Ovary (tissue), 3 donors: ENCODE data around the gene MDM4.

Source experiments
- EP300 ChIP-seq: sonication (generic); formaldehyde crosslinking; IDR thresholded peaks from one replicate; pipeline ENCODE4 v1.6.1; 2017; ENCODE audit warnings: antibody characterized with exemption
- POLR2A ChIP-seq: fragments of 450-650 bp; IDR thresholded peaks from one replicate; pipeline ENCODE4 v1.6.1; 2017; ENCODE audit warnings: antibody characterized with exemption, mild to moderate bottlenecking, moderate library complexity
- TF ChIP-seq, protein P1 (sequence below), 3 donors: fragments of 450-650 bp in 2 of 3; fragments of 200-600 bp in 1 of 3; IDR thresholded peaks; one replicate each; pipeline versions ENCODE4 v1.5.1 to v1.8.0; 2016 to 2022; ENCODE audit warnings: antibody characterized with exemption in 3 of 3, mild to moderate bottlenecking in 1 of 3
- donor health status: DM: no; HTN: no; CAD: no.

DNA sequence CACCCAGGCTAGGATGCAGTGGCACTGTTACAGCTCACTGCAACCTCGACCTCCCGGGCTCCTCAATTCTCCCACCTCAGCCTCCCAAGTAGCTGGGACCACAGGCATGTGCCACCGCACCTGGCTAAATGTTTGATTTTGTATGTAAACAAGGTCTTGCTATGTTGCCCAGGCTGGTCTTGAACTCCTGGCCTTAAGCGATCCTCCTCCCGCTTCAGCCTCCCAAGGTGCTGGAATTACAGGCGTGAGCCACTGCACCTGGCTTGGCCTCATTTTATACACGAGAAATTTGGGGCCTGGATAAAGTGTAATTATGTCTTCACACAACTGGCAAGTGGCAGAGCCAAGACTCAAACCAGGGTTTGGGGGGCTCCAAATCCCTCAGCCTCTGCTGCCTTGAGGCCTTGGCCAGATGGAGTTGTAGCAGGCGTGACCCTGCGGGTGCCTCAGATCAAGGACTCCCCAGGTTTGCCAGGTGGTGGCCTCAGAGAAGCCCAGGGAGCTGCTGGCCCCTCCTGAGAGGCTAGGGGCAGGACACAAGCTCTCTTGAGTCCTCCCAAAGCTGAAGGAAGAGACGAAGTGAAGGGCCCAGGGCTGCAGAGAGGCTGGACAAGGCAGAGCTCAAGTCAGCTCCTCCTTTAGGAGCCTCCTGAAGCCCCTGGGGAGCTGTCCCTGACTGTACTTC is 61.7 kb downstream of the MDM4 start:
- TF ChIP-seq, protein P1, sequence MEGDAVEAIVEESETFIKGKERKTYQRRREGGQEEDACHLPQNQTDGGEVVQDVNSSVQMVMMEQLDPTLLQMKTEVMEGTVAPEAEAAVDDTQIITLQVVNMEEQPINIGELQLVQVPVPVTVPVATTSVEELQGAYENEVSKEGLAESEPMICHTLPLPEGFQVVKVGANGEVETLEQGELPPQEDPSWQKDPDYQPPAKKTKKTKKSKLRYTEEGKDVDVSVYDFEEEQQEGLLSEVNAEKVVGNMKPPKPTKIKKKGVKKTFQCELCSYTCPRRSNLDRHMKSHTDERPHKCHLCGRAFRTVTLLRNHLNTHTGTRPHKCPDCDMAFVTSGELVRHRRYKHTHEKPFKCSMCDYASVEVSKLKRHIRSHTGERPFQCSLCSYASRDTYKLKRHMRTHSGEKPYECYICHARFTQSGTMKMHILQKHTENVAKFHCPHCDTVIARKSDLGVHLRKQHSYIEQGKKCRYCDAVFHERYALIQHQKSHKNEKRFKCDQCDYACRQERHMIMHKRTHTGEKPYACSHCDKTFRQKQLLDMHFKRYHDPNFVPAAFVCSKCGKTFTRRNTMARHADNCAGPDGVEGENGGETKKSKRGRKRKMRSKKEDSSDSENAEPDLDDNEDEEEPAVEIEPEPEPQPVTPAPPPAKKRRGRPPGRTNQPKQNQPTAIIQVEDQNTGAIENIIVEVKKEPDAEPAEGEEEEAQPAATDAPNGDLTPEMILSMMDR (IDR thresholded peaks at IDR 0.05) = no peak
- TF ChIP-seq POLR2A = no peak
- no peak for TF ChIP-seq EP300
